ENCODE measurements around the gene ABR.

- no peak for TF ChIP-seq CTCF (IDR thresholded peaks at IDR 0.05; ENCODE audit: control extremely low read depth in 1 of 3, insufficient read depth in 1 of 3, low read depth in 1 of 3, low read length in 3 of 3)
- no peak for TF ChIP-seq RXRA (IDR thresholded peaks at IDR 0.05; ENCODE audit: insufficient read depth, low read depth, low read length)
- TF ChIP-seq EP300 (IDR thresholded peaks at IDR 0.05; ENCODE audit: borderline replicate concordance in 1 of 2, low read depth in 2 of 2, low read length in 2 of 2), result no peak
- no peak for TF ChIP-seq MAFK (IDR thresholded peaks at IDR 0.05; ENCODE audit: low read depth, low read length)
- no peak for TF ChIP-seq SIN3A (conservative IDR thresholded peaks at IDR 0.05 in 1 of 2, IDR thresholded peaks at IDR 0.05 in 1 of 2; ENCODE audit: low read depth in 1 of 2, low read length in 2 of 2)
- no peak for TF ChIP-seq TEAD4 (IDR thresholded peaks at IDR 0.05; ENCODE audit: low read depth, low read length)
Measured at GRCh38 chr17:1003633-1003971, 176.2 kb downstream of the ABR start.
